B cell (primary cell): ENCODE data around the gene ZNF747. TPM values are rescaled to one million over a fixed set of nuclear protein-coding genes. Genes with fewer than 3 reads are reported as not detected.

Source experiments
- ATAC-seq: fragments of 200-7000 bp; cut with Tn5 transposase; one replicate; pipeline ENCODE4 v1.10.0; 2021; ENCODE audit warnings: low read depth, mild to moderate bottlenecking, moderate number of reproducible peaks, moderate library complexity
- CTCF ChIA-PET: fragments of 350-600 bp; sonication (Branson Sonifier 250); formaldehyde crosslinking; loops from one replicate; lab custom pipeline; 2021; ENCODE audit warnings: antibody characterized with exemption, inconsistent platforms; lab: Charles Lee
- POLR2A ChIA-PET: fragments of 350-600 bp; sonication (Branson Sonifier 250); formaldehyde crosslinking; loops from one replicate; lab custom pipeline; 2021; ENCODE audit warnings: antibody characterized with exemption; lab: Charles Lee
- DNase-seq: peaks from one replicate; pipeline ENCODE4 v3.0.0; 2013
- H2AFZ ChIP-seq: 2 replicates; pipeline ENCODE4 v1.6.1; 2012; ENCODE audit warnings: mild to moderate bottlenecking, low read depth, low read length; ENCODE audit not compliant: insufficient read depth, poor library complexity, severe bottlenecking
- H3K27ac ChIP-seq, 2 donors: 1 replicate in 1 of 2; 2 replicates in 1 of 2; pipeline ENCODE4 v1.5.1; 2012 to 2013; ENCODE audit warnings: low read length in 2 of 2, mild to moderate bottlenecking in 2 of 2, moderate library complexity in 1 of 2
- H3K27me3 ChIP-seq, 4 experiments: fragments of 200-600 bp in 1 of 4; sonication (generic) in 1 of 4; replicated peaks in 1 of 4; 1 replicate in 2 of 4; 2 replicates in 2 of 4; pipeline versions ENCODE4 v1.6.1 to v1.7.0; 2013 to 2016; ENCODE audit warnings: low read length in 3 of 4, mild to moderate bottlenecking in 2 of 4, mixed read lengths in 1 of 4, moderate library complexity in 1 of 4; ENCODE audit not compliant: insufficient read depth in 4 of 4, control insufficient read depth in 3 of 4; ENCODE audit errors: control extremely low read depth in 1 of 4
- H3K36me3 ChIP-seq, 2 experiments: replicated peaks in 1 of 2; 1 replicate in 1 of 2; 2 replicates in 1 of 2; pipeline versions ENCODE4 v1.6.1 to v1.7.1; 2013; ENCODE audit warnings: low read length in 1 of 2; ENCODE audit not compliant: insufficient read depth in 2 of 2, control insufficient read depth in 1 of 2; ENCODE audit errors: control extremely low read depth in 1 of 2, extremely low read depth in 1 of 2
- H3K4me1 ChIP-seq, 2 donors: fragments of 200-600 bp in 1 of 2; sonication (generic) in 1 of 2; 1 replicate in 1 of 2; 2 replicates in 1 of 2; pipeline versions ENCODE4 v1.5.1 to v1.6.1; 2013 to 2017; ENCODE audit warnings: low read length in 2 of 2; ENCODE audit not compliant: control insufficient read depth in 2 of 2, insufficient read depth in 2 of 2
- H3K4me2 ChIP-seq: replicated peaks from 2 replicates; pipeline ENCODE3; 2012; ENCODE audit warnings: mild to moderate bottlenecking, low read depth, low read length; ENCODE audit not compliant: poor library complexity, severe bottlenecking
- H3K4me3 ChIP-seq, 5 experiments: fragments of 200-600 bp in 1 of 5; sonication (generic) in 1 of 5; 1 replicate in 3 of 5; 2 replicates in 2 of 5; pipeline versions ENCODE4 v1.5.1 to v1.7.0; 2011 to 2016; ENCODE audit warnings: low read length in 4 of 5, mild to moderate bottlenecking in 4 of 5, low read depth in 2 of 5, control low read depth in 1 of 5, moderate library complexity in 1 of 5; ENCODE audit not compliant: insufficient read depth in 1 of 5; ENCODE audit errors: control extremely low read depth in 1 of 5, extremely low read depth in 1 of 5
- H3K79me2 ChIP-seq: fragments of 200-600 bp; sonication (generic); one replicate; pipeline ENCODE4 v1.6.0; 2016; ENCODE audit warnings: low read length; ENCODE audit not compliant: control insufficient read depth, insufficient read depth
- H3K9ac ChIP-seq: fragments of 200-600 bp; sonication (generic); 2 replicates; pipeline ENCODE4 v1.6.1; 2017; ENCODE audit warnings: mild to moderate bottlenecking, low read length, moderate library complexity
- H3K9me3 ChIP-seq, 3 donors: one replicate each; pipeline versions ENCODE4 v1.6.1 to v1.7.1; 2013; ENCODE audit warnings: low read length in 2 of 3; ENCODE audit not compliant: control insufficient read depth in 2 of 3, insufficient read depth in 1 of 3; ENCODE audit errors: control extremely low read depth in 1 of 3
- H4K20me1 ChIP-seq: 2 replicates; pipeline ENCODE4 v1.6.0; 2012; ENCODE audit warnings: mild to moderate bottlenecking, low read length; ENCODE audit not compliant: insufficient read depth, control insufficient read depth, poor library complexity, severe bottlenecking
- H3K27ac Mint-ChIP-seq: one replicate; pipeline ENCODE4 v1.8.0; 2021; ENCODE audit warnings: mixed read lengths
- H3K27me3 Mint-ChIP-seq: one replicate; pipeline ENCODE4 v1.8.0; 2021; ENCODE audit warnings: mixed read lengths
- H3K4me1 Mint-ChIP-seq: one replicate; pipeline ENCODE4 v1.8.0; 2021; ENCODE audit warnings: mixed read lengths
- H3K4me3 Mint-ChIP-seq: one replicate; pipeline ENCODE4 v1.8.0; 2021; ENCODE audit warnings: mixed read lengths
- H3K9me3 Mint-ChIP-seq: one replicate; pipeline ENCODE4 v1.8.0; 2022; ENCODE audit warnings: mixed read lengths; ENCODE audit not compliant: insufficient read depth
- EZH2 ChIP-seq: IDR thresholded peaks from 2 replicates; pipeline ENCODE4 v1.6.1; 2012; ENCODE audit warnings: borderline replicate concordance, low read depth, mild to moderate bottlenecking, moderate library complexity, low read length; ENCODE audit not compliant: insufficient read depth, poor library complexity, severe bottlenecking
- WGBS: methylation state at CpG from one replicate; pipeline ENCODE4 v1.1.5; 2013; ENCODE audit warnings: missing lambda C conversion rate; ENCODE audit not compliant: insufficient coverage; 5-methylcytosine and 5-hydroxymethylcytosine counted together
- intact Hi-C: fragments of 100-400 bp; cut with micrococcal nuclease; formaldehyde crosslinking; loops from one replicate; pipeline ENCODE4 v1.10.0; 2022
- polyA plus RNA-seq: library from polyadenylated mRNA; depleted of rRNA; stranded (reverse); fragments of >200 nt; gene quantifications from 2 replicates; pipeline ENCODE4 v1.2.3, GENCODE V29; 2012
- total RNA-seq, 2 donors: library from RNA; stranded (reverse); fragments of 120-200 nt in 1 of 2; gene quantifications; 1 replicate in 1 of 2; 2 replicates in 1 of 2; pipeline versions ENCODE4 v1.2.3 to v1.2.4, GENCODE V29; 2013 to 2022
- TF ChIP-seq, protein P1 (sequence below): fragments of 200-600 bp; IDR thresholded peaks from one replicate; pipeline ENCODE4 v1.8.0; 2022; ENCODE audit warnings: antibody characterized with exemption, mild to moderate bottlenecking

Gene ZNF747
- total and polyA plus RNA-seq, 2 donors (not counting 1 experiment from before 2014, with no cell fraction given): 9.7 to 17.3 TPM

DNA sequence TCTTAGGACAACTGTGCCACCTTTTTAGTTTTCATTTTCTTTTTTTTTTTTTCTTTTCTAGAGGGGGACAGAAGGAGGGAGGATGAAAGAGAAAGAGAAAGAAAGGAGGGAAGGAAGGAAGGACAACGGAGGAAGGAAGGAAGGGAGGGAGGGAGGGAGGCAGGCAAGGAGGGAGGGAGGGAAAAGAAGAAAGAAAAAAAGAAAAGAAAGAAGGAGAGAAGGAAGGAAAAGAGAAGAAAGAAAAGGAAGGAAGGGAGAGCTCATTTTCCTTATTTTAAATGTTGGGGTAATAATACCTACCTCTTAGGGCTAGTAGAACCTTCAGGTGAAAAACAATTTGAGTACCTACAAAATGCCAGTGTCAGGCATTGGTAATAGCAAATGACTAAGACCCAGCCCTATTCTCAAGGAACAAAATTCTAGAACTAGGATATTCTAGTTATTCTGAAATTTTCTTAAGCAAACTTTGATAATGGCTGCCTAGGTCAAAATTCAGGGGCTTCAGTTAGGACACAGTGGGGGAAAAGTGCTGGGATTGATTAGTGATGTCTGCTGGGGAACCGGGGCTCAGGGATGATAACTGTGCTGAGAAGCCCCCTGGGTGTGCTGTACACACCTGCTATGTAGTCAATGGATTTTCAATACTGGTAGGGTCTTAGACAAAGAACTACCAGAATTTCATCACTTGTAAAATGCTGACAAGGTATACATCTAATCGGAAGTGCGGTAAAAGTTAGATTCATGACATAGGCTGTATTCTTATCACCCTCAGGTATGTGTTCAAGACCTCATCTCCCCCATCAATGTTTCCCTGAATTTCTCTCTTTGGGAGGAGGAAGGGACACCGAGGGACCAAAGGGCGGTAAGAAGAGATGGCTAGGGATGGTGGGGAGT lies 31.0 kb downstream of the ZNF747 start:
- H3K27ac Mint-ChIP-seq: peak overlapping the region; percentile 53
- Histone ChIP-seq H3K36me3 (peaks cover 13 to 51% of the 10 kb centered on the region in 2 experiments), H3K4me1 (no peaks in the 10 kb centered on the region), H3K27ac (no peak overlapping the region), H3K4me3 (no peak overlapping the region), H4K20me1 (no peaks in the 10 kb centered on the region), H3K9me3 (no peaks in the 10 kb centered on the region), H3K4me2 (no peak overlapping the region), H3K79me2 (peaks cover 9% of the 10 kb centered on the region), H3K27me3 (no peaks in the 10 kb centered on the region), H2AFZ (no peak overlapping the region), H3K9ac (no peak overlapping the region)
- no peaks in the 10 kb centered on the region for H3K4me1 Mint-ChIP-seq
- H3K4me3 Mint-ChIP-seq: no peak overlapping the region
- CTCF ChIA-PET: interaction anchor here (0.9 kb wide), 1 partner anchor 86 kb away, joined by 3 read pairs; no protein-coding TSS in a partner anchor
- intact Hi-C loops: no loop called here
- 92% methylated on average over 2 of the region's 6 CpGs for WGBS
- no peaks in the 10 kb centered on the region for H3K27me3 Mint-ChIP-seq
- POLR2A ChIA-PET: no interaction called here
- H3K9me3 Mint-ChIP-seq: no peaks in the 10 kb centered on the region
- TF ChIP-seq, protein P1, sequence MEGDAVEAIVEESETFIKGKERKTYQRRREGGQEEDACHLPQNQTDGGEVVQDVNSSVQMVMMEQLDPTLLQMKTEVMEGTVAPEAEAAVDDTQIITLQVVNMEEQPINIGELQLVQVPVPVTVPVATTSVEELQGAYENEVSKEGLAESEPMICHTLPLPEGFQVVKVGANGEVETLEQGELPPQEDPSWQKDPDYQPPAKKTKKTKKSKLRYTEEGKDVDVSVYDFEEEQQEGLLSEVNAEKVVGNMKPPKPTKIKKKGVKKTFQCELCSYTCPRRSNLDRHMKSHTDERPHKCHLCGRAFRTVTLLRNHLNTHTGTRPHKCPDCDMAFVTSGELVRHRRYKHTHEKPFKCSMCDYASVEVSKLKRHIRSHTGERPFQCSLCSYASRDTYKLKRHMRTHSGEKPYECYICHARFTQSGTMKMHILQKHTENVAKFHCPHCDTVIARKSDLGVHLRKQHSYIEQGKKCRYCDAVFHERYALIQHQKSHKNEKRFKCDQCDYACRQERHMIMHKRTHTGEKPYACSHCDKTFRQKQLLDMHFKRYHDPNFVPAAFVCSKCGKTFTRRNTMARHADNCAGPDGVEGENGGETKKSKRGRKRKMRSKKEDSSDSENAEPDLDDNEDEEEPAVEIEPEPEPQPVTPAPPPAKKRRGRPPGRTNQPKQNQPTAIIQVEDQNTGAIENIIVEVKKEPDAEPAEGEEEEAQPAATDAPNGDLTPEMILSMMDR: no peak
- no peak for TF ChIP-seq EZH2
- no peak for ATAC-seq
- no peak for DNase-seq

DNA sequence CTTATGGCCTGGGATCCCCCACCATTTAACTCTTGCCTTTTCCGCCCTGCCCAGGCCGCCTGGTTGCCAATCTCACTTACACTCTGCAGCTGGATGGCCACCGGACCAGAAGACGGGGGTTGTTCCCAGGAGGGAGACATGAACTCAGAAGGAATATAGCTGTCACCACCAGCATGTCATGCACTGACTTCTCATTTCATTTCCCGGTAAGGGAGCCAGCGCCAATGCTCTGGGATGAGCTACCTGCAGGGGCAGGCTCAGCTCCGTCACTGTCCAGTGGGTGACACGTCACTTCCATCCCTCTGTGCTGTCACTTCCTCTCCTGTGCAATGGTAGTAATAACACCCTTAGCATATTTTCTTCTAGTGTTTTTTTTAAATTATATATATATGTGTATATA lies 35.4 kb downstream of the ZNF747 start:
- Mint-ChIP-seq H3K9me3 (no peaks in the 10 kb centered on the region), H3K4me3 (no peak overlapping the region), H3K27me3 (no peaks in the 10 kb centered on the region), H3K4me1 (no peaks in the 10 kb centered on the region), H3K27ac (no peak overlapping the region)
- Histone ChIP-seq H3K9me3 (no peaks in the 10 kb centered on the region), H3K79me2 (peaks cover 12% of the 10 kb centered on the region), H3K9ac (no peak overlapping the region), H3K4me2 (no peak overlapping the region), H3K4me3 (no peak overlapping the region), H3K27ac (no peak overlapping the region), H2AFZ (no peak overlapping the region), H3K36me3 (peaks cover 9 to 64% of the 10 kb centered on the region in 2 experiments), H4K20me1 (no peaks in the 10 kb centered on the region), H3K27me3 (no peaks in the 10 kb centered on the region), H3K4me1 (no peaks in the 10 kb centered on the region)
- WGBS: 98% methylated on average over 4 of the region's 8 CpGs
- no peak for ATAC-seq
- intact Hi-C loops: no loop called here
- TF ChIP-seq, protein P1: no peak
- no peak for TF ChIP-seq EZH2
- CTCF ChIA-PET: interaction anchor here (0.5 to 1.4 kb wide), 3 partner anchors 36 to 94 kb away, joined by 3 read pairs; no protein-coding TSS in a partner anchor
- no peak for DNase-seq
- POLR2A ChIA-PET: no interaction called here
